GM12878 (cell line): ENCODE data around the gene UQCR11. TPM values are rescaled to one million over a fixed set of nuclear protein-coding genes. Genes with fewer than 3 reads are reported as not detected.
A peak's percentile ranks its signal among the peaks of the same experiment; 100 is the strongest.

Experiments
- ATAC-seq: fragments of 200-7000 bp; cut with Tn5 transposase; 3 replicates; pipeline ENCODE4 v1.9.1; 2020; ENCODE audit warnings: mild to moderate bottlenecking, moderate library complexity
- BruUV-seq: library from RNA; stranded (reverse); fragments of 400-500 nt; replicated peaks from 2 replicates; lab custom pipeline; 2021; lab: Mats Ljungman, UMichigan
- CTCF ChIA-PET: fragments of 300-600 bp; sonication (Branson Sonifier 250); formaldehyde crosslinking; extraction: SDS; loops from one replicate; lab custom pipeline; 2021; ENCODE audit warnings: inconsistent platforms; lab: Yijun Ruan, JAX
- POLR2A ChIA-PET: fragments of 350-600 bp; formaldehyde crosslinking; extraction: SDS; loops from one replicate; lab custom pipeline; 2021; ENCODE audit warnings: inconsistent platforms; lab: Charles Lee
- RAD21 ChIA-PET: fragments of 300-600 bp; sonication (Branson Sonifier 250); formaldehyde crosslinking; loops from one replicate; lab custom pipeline; 2023; ENCODE audit warnings: antibody characterized with exemption; ENCODE audit not compliant: unreplicated experiment; lab: Charles Lee
- SMC1A ChIA-PET: fragments of 300-600 bp; sonication (Branson Sonifier 250); formaldehyde crosslinking; loops from one replicate; lab custom pipeline; 2023; ENCODE audit not compliant: unreplicated experiment, uncharacterized antibody; lab: Charles Lee
- DNase-seq: peaks from one replicate; pipeline ENCODE4 v3.0.0-alpha.2; 2011; ENCODE audit warnings: low read depth, low spot score
- FAIRE-seq: peaks from 3 replicates; lab custom pipeline; 2011; peaks lifted over from hg19 to GRCh38; lab: Jason Lieb, UNC
- H2AFZ ChIP-seq: 2 replicates; pipeline ENCODE4 v1.6.0; 2011; ENCODE audit warnings: low read depth, low read length, control low read depth; ENCODE audit not compliant: control insufficient read depth
- H3K27ac ChIP-seq: 2 replicates; pipeline ENCODE4 v1.5.1; 2011; ENCODE audit warnings: control low read depth; ENCODE audit not compliant: control insufficient read depth, insufficient read depth
- H3K27me3 ChIP-seq, 2 experiments: replicated peaks in 1 of 2; 2 replicates each; pipeline versions ENCODE4 v1.6.0 to v1.6.1; 2011; ENCODE audit warnings: low read length in 1 of 2; ENCODE audit not compliant: control insufficient read depth in 2 of 2, insufficient read depth in 2 of 2
- H3K36me3 ChIP-seq, 2 experiments: 2 replicates each; pipeline ENCODE4 v1.5.1; 2011; ENCODE audit warnings: low read length in 1 of 2; ENCODE audit not compliant: control insufficient read depth in 2 of 2, insufficient read depth in 2 of 2
- H3K4me1 ChIP-seq: 2 replicates; pipeline ENCODE4 v1.6.1; 2011; ENCODE audit warnings: mild to moderate bottlenecking, low read length, moderate library complexity, mixed read lengths; ENCODE audit not compliant: control insufficient read depth, insufficient read depth
- H3K4me2 ChIP-seq: 2 replicates; pipeline ENCODE4 v1.6.0; 2011; ENCODE audit warnings: control low read depth; ENCODE audit not compliant: control insufficient read depth, insufficient read depth
- H3K4me3 ChIP-seq: fragments of 200-600 bp; sonication (generic); 2 replicates; pipeline ENCODE4 v1.5.1; 2016
- H3K79me2 ChIP-seq: 2 replicates; pipeline ENCODE4 v1.6.0; 2011; ENCODE audit warnings: low read length; ENCODE audit not compliant: control insufficient read depth, insufficient read depth
- H3K9ac ChIP-seq: 2 replicates; pipeline ENCODE4 v1.8.0; 2011; ENCODE audit warnings: low read length, control low read depth, mixed read lengths; ENCODE audit not compliant: control insufficient read depth, insufficient read depth
- H3K9me3 ChIP-seq: replicated peaks from 3 replicates; pipeline ENCODE4 v1.5.1; 2011; ENCODE audit warnings: mild to moderate bottlenecking, low read length; ENCODE audit not compliant: control insufficient read depth, insufficient read depth
- H4K20me1 ChIP-seq: 2 replicates; pipeline ENCODE4 v1.6.0; 2011; ENCODE audit not compliant: control insufficient read depth, insufficient read depth
- CTCF ChIP-seq, 3 experiments: IDR thresholded peaks in 2 of 3; conservative IDR thresholded peaks in 1 of 3; 2 replicates each; pipeline ENCODE4 v1.5.1; 2011; ENCODE audit warnings: low read depth in 3 of 3, low read length in 3 of 3, mild to moderate bottlenecking in 3 of 3, control low read depth in 2 of 3, moderate library complexity in 2 of 3, inconsistent platforms in 1 of 3, mixed read lengths in 1 of 3; ENCODE audit not compliant: control insufficient read depth in 2 of 3, insufficient read depth in 1 of 3; ENCODE audit errors: extremely low read depth in 1 of 3
- IKZF1 ChIP-seq: fragments of 450-650 bp; conservative IDR thresholded peaks from 2 replicates; pipeline ENCODE4 v1.6.1; 2017; ENCODE audit warnings: antibody characterized with exemption, mild to moderate bottlenecking
- NFYB ChIP-seq: IDR thresholded peaks from 2 replicates; pipeline ENCODE4 v1.6.1; 2011; ENCODE audit warnings: low read depth, mild to moderate bottlenecking, low read length, improper control_type of control experiment, moderate library complexity; ENCODE audit not compliant: insufficient read depth
- NR2C1 ChIP-seq: fragments of 450-650 bp; IDR thresholded peaks from 2 replicates; pipeline ENCODE4 v1.6.1; 2017; ENCODE audit warnings: antibody characterized with exemption, mild to moderate bottlenecking, moderate library complexity
- RB1 ChIP-seq: fragments of 450-650 bp; formaldehyde crosslinking; IDR thresholded peaks from 2 replicates; pipeline ENCODE4 v1.6.1; 2017; ENCODE audit warnings: mild to moderate bottlenecking, borderline replicate concordance
- RBBP5 ChIP-seq: fragments of 200-600 bp; sonication (generic); conservative IDR thresholded peaks from 2 replicates; pipeline ENCODE4 v1.6.1; 2016
- RFX5 ChIP-seq: IDR thresholded peaks from 2 replicates; pipeline ENCODE4 v1.6.1; 2011; ENCODE audit warnings: low read depth, low read length, improper control_type of control experiment
- SPI1 ChIP-seq: IDR thresholded peaks from 2 replicates; pipeline ENCODE4 v1.6.1; 2011; ENCODE audit warnings: low read depth, mild to moderate bottlenecking, low read length, moderate library complexity, borderline replicate concordance; ENCODE audit not compliant: insufficient read depth
- SUPT20H ChIP-seq: IDR thresholded peaks from 2 replicates; pipeline ENCODE4 v1.6.1; 2011; ENCODE audit warnings: low read depth, mild to moderate bottlenecking, low read length, moderate library complexity, borderline replicate concordance; ENCODE audit not compliant: control insufficient read depth
- WRNIP1 ChIP-seq: IDR thresholded peaks from 2 replicates; pipeline ENCODE4 v1.6.1; 2011; ENCODE audit warnings: low read depth, low read length, improper control_type of control experiment, borderline replicate concordance
- ZBTB11 ChIP-seq: fragments of 450-650 bp; formaldehyde crosslinking; IDR thresholded peaks from 2 replicates; pipeline ENCODE4 v1.5.0; 2022; ENCODE audit warnings: mild to moderate bottlenecking, missing genetic modification characterization
- WGBS: methylation state at CpG from one replicate; pipeline ENCODE4 v1.1.6; 2016; ENCODE audit warnings: low lambda C conversion rate; ENCODE audit not compliant: insufficient replicate concordance, insufficient coverage; ENCODE audit errors: missing lambda C conversion rate; 5-methylcytosine and 5-hydroxymethylcytosine counted together
- in situ Hi-C: fragments of 300-500 bp; cut with MboI; formaldehyde crosslinking; loops from 9 replicates; pipeline ENCODE4 v1.14.3; 2018; ENCODE audit warnings: mixed read lengths
- intact Hi-C: fragments of 100-400 bp; cut with micrococcal nuclease; formaldehyde crosslinking; loops from one replicate; pipeline ENCODE4 v1.14.2; 2022; ENCODE audit not compliant: unreplicated experiment
- polyA plus RNA-seq, 11 experiments: library from polyadenylated mRNA; depleted of rRNA in 4 of 11; unstranded in 6 of 11; stranded (reverse) in 5 of 11; fragments of >200 nt; fragmentation: Nextera tagmentation in 4 of 11; fragmentation: Illumina TruSeq in 1 of 11; extraction: Ambion mirVana in 4 of 11; extraction: Trizol in 1 of 11; gene quantifications; 1 replicate in 1 of 11; 2 replicates in 10 of 11; pipeline versions ENCODE4 v1.2.1 to v1.2.3, GENCODE V29; 2011 to 2016; ENCODE audit warnings: inconsistent platforms in 2 of 11, missing spikeins in 2 of 11, low read depth in 1 of 11
- total RNA-seq, 4 experiments: library from RNA; depleted of rRNA in 3 of 4; stranded (reverse); fragments of >200 nt in 3 of 4; fragmentation: Illumina TruSeq in 1 of 4; extraction: Trizol in 1 of 4; gene quantifications; 2 replicates each; pipeline versions ENCODE4 v1.2.1 to v1.2.3, GENCODE V29; 2013 to 2021

Gene UQCR11
- total and polyA plus RNA-seq, 10 of the 15 experiments (the other 5 are each of a cell fraction or from before 2014, with no cell fraction given) = 28.6 to 586 (median 193) TPM

GRCh38 chr19:1601613-1602064 is 3.6 kb downstream of the UQCR11 start:
- intact Hi-C loops = no loop called here
- Histone ChIP-seq H3K9ac (no peak overlapping the region), H3K79me2 (peaks cover 31% of the 10 kb centered on the region), H4K20me1 (no peaks in the 10 kb centered on the region), H3K27ac (no peak overlapping the region), H3K4me2 (no peak overlapping the region), H3K4me3 (no peak overlapping the region), H3K9me3 (no peaks in the 10 kb centered on the region), H3K4me1 (peaks cover 9% of the 10 kb centered on the region), H3K36me3 (peaks cover 6 to 18% of the 10 kb centered on the region in 2 experiments; a peak in 3 of 4 replicates), H2AFZ (no peak overlapping the region), H3K27me3 (no peaks in the 10 kb centered on the region)
- ChIA-PET POLR2A (interaction anchor here (0.6 to 1.3 kb wide), 2 partner anchors 9 to 229 kb away, joined by 3 to 4 read pairs; partner anchors contain the start of gene MBD3), RAD21 (no interaction called here), SMC1A (interaction anchor here (1.2 kb wide), 1 partner anchor 8 kb away, joined by 5 read pairs; no protein-coding TSS in a partner anchor), CTCF (no interaction called here)
- no peak for TF ChIP-seq IKZF1
- 0 out of 6 replicates have a peak, but pooled peaks of 2 of the 3 experiments have one; percentile 9 for TF ChIP-seq CTCF (IDR thresholded peaks at IDR 0.05 in 2 of 3, conservative IDR thresholded peaks at IDR 0.05 in 1 of 3; ENCODE audit: control insufficient read depth in 2 of 3, extremely low read depth in 1 of 3, insufficient read depth in 1 of 3, low read depth in 3 of 3, low read length in 3 of 3)
- in situ Hi-C loops = no loop called here
- ATAC-seq (no peak), DNase-seq (no peak), FAIRE-seq (no peak)
- 89% methylated on average over 14 of the region's 14 CpGs for WGBS
- BruUV-seq = no TSS peak

GRCh38 chr19:1599460-1599846 is 5.8 kb downstream of the UQCR11 start:
- H2AFZ ChIP-seq = no peak overlapping the region
- no peaks in the 10 kb centered on the region for H3K9me3 ChIP-seq
- no peaks in the 10 kb centered on the region for H4K20me1 ChIP-seq
- H3K4me2 ChIP-seq = no peak overlapping the region
- peaks cover 4% of the 10 kb centered on the region; the same call in 1 of the 2 replicates for H3K4me1 ChIP-seq
- 96% methylated on average over 15 of the region's 15 CpGs for WGBS
- H3K9ac ChIP-seq = no peak overlapping the region
- no peaks in the 10 kb centered on the region for H3K27me3 ChIP-seq
- no peak for ATAC-seq
- BruUV-seq = no TSS peak
- POLR2A ChIA-PET = no interaction called here
- in situ Hi-C loops = no loop called here
- intact Hi-C loops = no loop called here
- FAIRE-seq = no peak
- no peak for DNase-seq
- H3K27ac ChIP-seq = no peak overlapping the region
- SMC1A ChIA-PET = no interaction called here
- RAD21 ChIA-PET = no interaction called here
- H3K79me2 ChIP-seq = peaks cover 23% of the 10 kb centered on the region
- CTCF ChIA-PET = interaction anchor here (0.7 kb wide), 1 partner anchor 9 kb away, joined by 3 read pairs; no protein-coding TSS in a partner anchor
- H3K4me3 ChIP-seq = no peak overlapping the region
- peaks cover 6 to 18% of the 10 kb centered on the region in 2 experiments; a peak in 3 of 4 replicates for H3K36me3 ChIP-seq
- TF ChIP-seq SPI1 (no peak), NR2C1 (no peak), ZBTB11 (CRISPR knock-in tag) (no peak), NFYB (no peak), WRNIP1 (no peak), RFX5 (no peak), SUPT20H (no peak), RB1 (no peak), RBBP5 (no peak)
